Stimulated activated memory B cell treated with anti-CD40 and anti-IgM and Interleukin-4, amounts not matched to agents 10 μg/mL and 1 μg/mL and 100 μg/mL, for 72 hours (primary cell): ENCODE data around the gene TREML2.

Experiments used
- ATAC-seq: fragments of 150-1000 bp; cut with Tn5 transposase; 2 replicates; pipeline ENCODE4 v1.10.0; 2021
- H3K27ac Mint-ChIP-seq: one replicate; pipeline ENCODE4 v1.8.0; 2022; ENCODE audit warnings: mild to moderate bottlenecking, mixed read lengths
- H3K27me3 Mint-ChIP-seq: one replicate; pipeline ENCODE4 v1.8.0; 2022; ENCODE audit warnings: mixed read lengths
- H3K36me3 Mint-ChIP-seq: one replicate; pipeline ENCODE4 v1.8.0; 2022; ENCODE audit warnings: mixed read lengths
- H3K4me1 Mint-ChIP-seq: one replicate; pipeline ENCODE4 v1.8.0; 2022; ENCODE audit warnings: mixed read lengths
- H3K4me3 Mint-ChIP-seq: one replicate; pipeline ENCODE4 v1.8.0; 2022; ENCODE audit warnings: mild to moderate bottlenecking, moderate library complexity, mixed read lengths
- H3K9me3 Mint-ChIP-seq: one replicate; pipeline ENCODE4 v1.8.0; 2022; ENCODE audit warnings: mixed read lengths

The TREML2 gene

DNA sequence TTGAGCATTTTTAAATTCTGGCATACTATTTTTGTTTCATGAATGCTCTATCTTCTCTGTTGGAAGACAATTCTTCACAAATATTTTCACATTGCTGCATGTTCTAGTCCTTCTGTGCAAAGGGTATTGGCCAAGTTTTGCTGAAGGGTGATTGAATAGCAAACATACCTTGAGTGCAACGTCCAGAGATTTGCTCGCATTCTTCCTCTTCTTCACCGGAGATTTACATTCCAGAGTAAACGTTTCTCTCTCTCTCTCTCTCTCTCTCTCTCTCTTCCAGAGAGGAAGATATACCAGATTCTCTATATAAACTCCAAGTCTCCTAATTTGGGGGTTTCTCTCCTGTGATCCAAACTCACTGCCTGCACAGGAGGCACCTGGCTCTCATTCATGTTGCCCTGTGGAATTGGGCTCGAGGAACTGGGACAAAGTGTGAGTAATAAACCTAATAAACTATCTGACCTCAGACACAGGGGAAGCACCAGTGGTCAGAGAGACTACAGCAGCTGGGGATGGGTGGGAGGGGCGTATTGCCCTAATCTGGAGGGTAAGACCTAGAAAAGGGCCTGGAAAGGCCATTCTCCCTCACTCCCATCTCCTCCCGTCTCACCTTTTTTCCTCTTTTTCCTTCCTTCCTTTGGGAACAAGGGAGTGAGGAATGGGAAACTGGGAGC, 45.7 kb downstream of the TREML2 start:
- no peak for ATAC-seq
- no peak overlapping the region for H3K27ac Mint-ChIP-seq

GRCh38 chr6:41153992-41154625, 46.8 kb downstream of the TREML2 start, which contains the start of gene TREML1:
TREML1 (minus strand) TSS chr6:41154347; CDS start chr6:41154288, 59 bp downstream.
- Mint-ChIP-seq H3K4me1 (no peaks in the 10 kb centered on the region), H3K36me3 (peaks cover under 1% of the 10 kb centered on the region), H3K27me3 (peaks cover 22% of the 10 kb centered on the region), H3K27ac (no peak within 1 kb of the TSS), H3K9me3 (no peaks in the 10 kb centered on the region), H3K4me3 (no peak within 1 kb of the TSS)
- peak; percentile 36 for ATAC-seq

More for the DNA sequence above, 45.7 kb downstream of the TREML2 start:
- H3K9me3 Mint-ChIP-seq, result no peaks in the 10 kb centered on the region
- no peaks in the 10 kb centered on the region for H3K4me1 Mint-ChIP-seq
- H3K4me3 Mint-ChIP-seq, result no peak overlapping the region
- peaks cover 22% of the 10 kb centered on the region for H3K27me3 Mint-ChIP-seq
- H3K36me3 Mint-ChIP-seq, result no peaks in the 10 kb centered on the region

DNA sequence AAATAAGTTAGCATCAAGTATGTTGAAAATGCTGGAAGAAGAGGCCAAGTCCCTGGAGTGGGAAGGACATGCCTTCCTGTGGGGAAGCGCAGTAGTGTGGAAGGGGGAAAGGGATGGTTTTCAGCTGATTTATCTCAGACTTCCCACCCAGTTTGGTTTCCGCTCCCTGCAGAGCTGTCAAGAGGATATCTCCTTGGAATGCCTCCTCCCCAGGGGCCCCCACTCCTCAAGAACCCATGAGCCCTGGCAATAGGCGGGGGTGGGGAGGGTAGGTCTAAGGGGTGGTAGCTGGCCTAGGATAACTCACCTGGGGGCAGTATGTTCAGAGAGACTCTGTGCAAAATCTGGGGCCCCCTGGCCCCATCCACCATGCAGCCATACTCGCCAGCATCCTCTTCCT, 47.5 kb downstream of the TREML2 start:
- Mint-ChIP-seq H3K27ac (no peak overlapping the region), H3K4me1 (no peaks in the 10 kb centered on the region)
- ATAC-seq, result peak; percentile 12

GRCh38 chr6:41150671-41151070, 50.3 kb downstream of the TREML2 start:
- Mint-ChIP-seq H3K36me3 (peaks cover 31% of the 10 kb centered on the region), H3K4me3 (no peak overlapping the region), H3K4me1 (no peaks in the 10 kb centered on the region), H3K9me3 (no peaks in the 10 kb centered on the region), H3K27me3 (no peaks in the 10 kb centered on the region), H3K27ac (no peak overlapping the region)
- ATAC-seq, result no peak

More for the DNA sequence above, 47.5 kb downstream of the TREML2 start:
- peaks cover 22% of the 10 kb centered on the region for H3K27me3 Mint-ChIP-seq
- no peaks in the 10 kb centered on the region for H3K9me3 Mint-ChIP-seq
- H3K36me3 Mint-ChIP-seq, result peaks cover 6% of the 10 kb centered on the region
- no peak overlapping the region for H3K4me3 Mint-ChIP-seq

- no peaks in the 10 kb centered on the region for H3K4me1 Mint-ChIP-seq
- no peaks in the 10 kb centered on the region for H3K27me3 Mint-ChIP-seq
- ATAC-seq, result no peak
- peaks cover 46% of the 10 kb centered on the region for H3K36me3 Mint-ChIP-seq
- H3K27ac Mint-ChIP-seq, result no peak overlapping the region
- H3K4me3 Mint-ChIP-seq, result no peak overlapping the region
- H3K9me3 Mint-ChIP-seq, result no peaks in the 10 kb centered on the region
These were observed 53.0 kb downstream of the TREML2 start for GRCh38 chr6:41147917-41148316.
